ENCODE measurements around the gene CEBPZOS. TPM values are rescaled to one million over a fixed set of nuclear protein-coding genes. Genes with fewer than 3 reads are reported as not detected.
"Not testable (repeated sequence)": the region's sequence is repeated elsewhere in the genome, so short reads cannot be mapped to it uniquely, and the experiment has no call there.

The CEBPZOS gene
- total and polyA plus RNA-seq, 4 donors: 19.5 to 59.4 (median 29.6) TPM

- TF ChIP-seq, protein P1, sequence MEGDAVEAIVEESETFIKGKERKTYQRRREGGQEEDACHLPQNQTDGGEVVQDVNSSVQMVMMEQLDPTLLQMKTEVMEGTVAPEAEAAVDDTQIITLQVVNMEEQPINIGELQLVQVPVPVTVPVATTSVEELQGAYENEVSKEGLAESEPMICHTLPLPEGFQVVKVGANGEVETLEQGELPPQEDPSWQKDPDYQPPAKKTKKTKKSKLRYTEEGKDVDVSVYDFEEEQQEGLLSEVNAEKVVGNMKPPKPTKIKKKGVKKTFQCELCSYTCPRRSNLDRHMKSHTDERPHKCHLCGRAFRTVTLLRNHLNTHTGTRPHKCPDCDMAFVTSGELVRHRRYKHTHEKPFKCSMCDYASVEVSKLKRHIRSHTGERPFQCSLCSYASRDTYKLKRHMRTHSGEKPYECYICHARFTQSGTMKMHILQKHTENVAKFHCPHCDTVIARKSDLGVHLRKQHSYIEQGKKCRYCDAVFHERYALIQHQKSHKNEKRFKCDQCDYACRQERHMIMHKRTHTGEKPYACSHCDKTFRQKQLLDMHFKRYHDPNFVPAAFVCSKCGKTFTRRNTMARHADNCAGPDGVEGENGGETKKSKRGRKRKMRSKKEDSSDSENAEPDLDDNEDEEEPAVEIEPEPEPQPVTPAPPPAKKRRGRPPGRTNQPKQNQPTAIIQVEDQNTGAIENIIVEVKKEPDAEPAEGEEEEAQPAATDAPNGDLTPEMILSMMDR (IDR thresholded peaks at IDR 0.05; ENCODE audit: control extremely low read depth, extremely low read depth): no peak
These were observed 9.5 kb downstream of the CEBPZOS start for GRCh38 chr2:37205689-37206341.

DNA sequence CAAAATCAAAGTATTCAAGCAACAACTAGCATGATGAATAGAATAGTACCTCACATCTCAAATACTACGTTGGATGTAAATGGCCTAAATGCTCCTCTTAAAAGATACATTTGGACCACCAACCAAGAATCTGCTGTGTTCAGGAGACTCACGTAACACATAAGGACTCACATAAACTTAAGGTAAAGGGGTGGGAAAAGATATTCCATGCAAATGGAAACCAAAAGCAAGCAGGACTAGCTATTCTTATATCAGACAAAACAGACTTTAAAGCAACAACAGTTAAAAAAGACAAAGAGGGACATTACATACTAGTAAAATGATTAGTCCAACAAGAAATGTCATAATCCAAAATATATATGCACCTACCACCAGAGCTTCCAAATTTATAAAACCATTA lies 10.5 kb downstream of the CEBPZOS start:
- H3K4me3 ChIP-seq; H3K9ac ChIP-seq (ENCODE audit: insufficient read depth in 1 of 2, low read length in 2 of 2); ATAC-seq (ENCODE audit: insufficient read depth, low FRiP score); H3K27ac ChIP-seq (ENCODE audit: low read depth in 1 of 2, low read length in 1 of 2); H3K27me3 ChIP-seq (ENCODE audit: control insufficient read depth in 3 of 3, insufficient read depth in 3 of 3, low read length in 2 of 3); H3K4me1 ChIP-seq (ENCODE audit: control insufficient read depth in 5 of 5, insufficient read depth in 5 of 5, low read length in 5 of 5); DNase-seq: not testable (repeated sequence)
- peaks cover 13 to 95% (median 59%) of the 10 kb centered on the region in 4 donors for H3K36me3 ChIP-seq (ENCODE audit: control insufficient read depth in 4 of 4, insufficient read depth in 4 of 4, low read length in 4 of 4)
- WGBS, 2 donors: 96% methylated on average over 2 of the region's 2 CpGs
- peaks cover 1 to 13% (median 6%) of the 10 kb centered on the region in 4 donors for H3K9me3 ChIP-seq (ENCODE audit: control insufficient read depth in 4 of 4, insufficient read depth in 3 of 4, low read length in 3 of 4)

More at GRCh38 chr2:37205689-37206341, 9.5 kb downstream of the CEBPZOS start:
- Histone ChIP-seq H3K27me3 (ENCODE audit: control insufficient read depth in 3 of 3, insufficient read depth in 3 of 3, low read length in 2 of 3) (no peaks in the 10 kb centered on the region), H3K27ac (ENCODE audit: low read depth in 1 of 2, low read length in 1 of 2) (no peak overlapping the region), H3K4me3 (no peak overlapping the region), H3K9ac (ENCODE audit: insufficient read depth in 1 of 2, low read length in 2 of 2) (no peak overlapping the region), H3K9me3 (ENCODE audit: control insufficient read depth in 4 of 4, insufficient read depth in 3 of 4, low read length in 3 of 4) (peaks cover 1 to 13% (median 6%) of the 10 kb centered on the region in 4 donors), H3K36me3 (ENCODE audit: control insufficient read depth in 4 of 4, insufficient read depth in 4 of 4, low read length in 4 of 4) (peaks cover 14 to 92% (median 50%) of the 10 kb centered on the region in 4 donors), H3K4me1 (ENCODE audit: control insufficient read depth in 5 of 5, insufficient read depth in 5 of 5, low read length in 5 of 5) (no peaks in the 10 kb centered on the region)
- DNase-seq (no peak), ATAC-seq (ENCODE audit: insufficient read depth, low FRiP score) (no peak)
- WGBS, 2 donors: 92 to 97% methylated on average over 5 of the region's 5 CpGs

DNA sequence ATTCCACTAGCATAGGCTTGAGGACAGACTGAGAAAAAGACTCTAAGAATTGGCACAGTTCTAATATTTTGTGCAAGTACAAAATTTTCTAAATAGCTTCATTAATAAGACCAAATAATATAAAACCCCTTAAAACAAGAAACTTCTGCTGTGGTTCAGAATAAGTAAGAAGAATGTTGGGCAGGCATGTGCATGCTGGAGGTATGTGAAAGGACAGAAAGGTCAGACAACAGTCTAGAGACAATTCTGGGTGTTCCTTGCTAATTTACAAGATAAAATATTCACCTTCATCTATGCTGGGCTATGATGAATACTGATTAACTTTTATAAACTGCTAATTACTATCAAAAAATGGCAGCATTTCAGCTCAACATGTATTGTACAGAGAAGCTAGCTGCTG lies 14.9 kb downstream of the CEBPZOS start:
- H3K36me3 ChIP-seq (ENCODE audit: control insufficient read depth in 4 of 4, insufficient read depth in 4 of 4, low read length in 4 of 4): peaks cover 8 to 66% (median 54%) of the 10 kb centered on the region in 4 donors
- no peaks in the 10 kb centered on the region for H3K27me3 ChIP-seq (ENCODE audit: control insufficient read depth in 3 of 3, insufficient read depth in 3 of 3, low read length in 2 of 3)
- no peaks in the 10 kb centered on the region for H3K4me1 ChIP-seq (ENCODE audit: control insufficient read depth in 5 of 5, insufficient read depth in 5 of 5, low read length in 5 of 5)
- DNase-seq: no peak
- H3K9me3 ChIP-seq (ENCODE audit: control insufficient read depth in 4 of 4, insufficient read depth in 3 of 4, low read length in 3 of 4): peaks cover 0 to 3% (median 2%) of the 10 kb centered on the region in 4 donors
- no peak overlapping the region for H3K9ac ChIP-seq (ENCODE audit: insufficient read depth in 1 of 2, low read length in 2 of 2)
- TF ChIP-seq, protein P1 (IDR thresholded peaks at IDR 0.05; ENCODE audit: control extremely low read depth, extremely low read depth): no peak
- H3K27ac ChIP-seq (ENCODE audit: low read depth in 1 of 2, low read length in 1 of 2): no peak overlapping the region
- no peak overlapping the region for H3K4me3 ChIP-seq
- ATAC-seq (ENCODE audit: insufficient read depth, low FRiP score): no peak

GRCh38 chr2:37211939-37212338 lies 15.6 kb downstream of the CEBPZOS start:
- Histone ChIP-seq H3K9ac (ENCODE audit: insufficient read depth in 1 of 2, low read length in 2 of 2) (no peak overlapping the region), H3K9me3 (ENCODE audit: control insufficient read depth in 4 of 4, insufficient read depth in 3 of 4, low read length in 3 of 4) (peaks cover 0 to 3% (median 1%) of the 10 kb centered on the region in 4 donors), H3K4me1 (ENCODE audit: control insufficient read depth in 5 of 5, insufficient read depth in 5 of 5, low read length in 5 of 5) (no peaks in the 10 kb centered on the region), H3K4me3 (no peak overlapping the region), H3K27me3 (ENCODE audit: control insufficient read depth in 3 of 3, insufficient read depth in 3 of 3, low read length in 2 of 3) (no peaks in the 10 kb centered on the region), H3K36me3 (ENCODE audit: control insufficient read depth in 4 of 4, insufficient read depth in 4 of 4, low read length in 4 of 4) (peaks cover 5 to 65% (median 54%) of the 10 kb centered on the region in 4 donors), H3K27ac (ENCODE audit: low read depth in 1 of 2, low read length in 1 of 2) (no peak overlapping the region)
- TF ChIP-seq, protein P1 (IDR thresholded peaks at IDR 0.05; ENCODE audit: control extremely low read depth, extremely low read depth): no peak
- WGBS, 2 donors: 86 to 90% methylated on average over 3 of the region's 3 CpGs
- DNase-seq (no peak), ATAC-seq (ENCODE audit: insufficient read depth, low FRiP score) (no peak)

All from lung (tissue), 12 donors.